GM18858 (cell line): ENCODE results near the gene ST6GALNAC3.
"Not testable (repeated sequence)": the region's sequence is repeated elsewhere in the genome, so short reads cannot be mapped to it uniquely, and the experiment has no call there.

Source experiments
- ATAC-seq: cut with Tn5 transposase; IDR thresholded peaks from one replicate; pipeline ENCODE4 v1.9.1; 2021; ENCODE audit not compliant: unreplicated experiment

Gene ST6GALNAC3

DNA sequence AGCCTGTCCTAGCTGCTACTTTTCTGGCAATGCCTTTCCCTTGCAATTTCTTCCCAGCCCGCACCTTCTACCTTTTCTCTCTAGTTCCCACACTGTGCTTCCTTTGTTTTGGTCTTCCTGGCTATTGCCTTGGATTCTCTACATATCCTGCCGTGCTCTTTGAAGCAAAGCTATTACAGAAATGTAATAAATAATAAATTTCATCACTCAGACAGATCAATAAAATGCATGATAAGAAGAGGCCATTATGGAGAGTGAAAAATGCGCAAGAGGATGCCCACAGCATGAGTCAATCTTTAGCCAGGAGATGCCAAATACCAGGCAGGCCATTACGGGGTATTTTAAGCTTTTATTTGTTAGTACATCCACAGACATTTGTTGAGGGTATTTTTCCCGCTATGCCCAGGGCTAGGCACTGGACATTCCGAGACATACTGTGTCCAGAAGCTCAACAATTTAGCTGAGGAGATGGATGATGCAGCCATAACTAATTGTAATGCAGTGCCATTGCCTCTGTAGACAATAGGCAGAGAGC is 163.6 kb downstream of the ST6GALNAC3 start:
- ATAC-seq, result no peak

DNA sequence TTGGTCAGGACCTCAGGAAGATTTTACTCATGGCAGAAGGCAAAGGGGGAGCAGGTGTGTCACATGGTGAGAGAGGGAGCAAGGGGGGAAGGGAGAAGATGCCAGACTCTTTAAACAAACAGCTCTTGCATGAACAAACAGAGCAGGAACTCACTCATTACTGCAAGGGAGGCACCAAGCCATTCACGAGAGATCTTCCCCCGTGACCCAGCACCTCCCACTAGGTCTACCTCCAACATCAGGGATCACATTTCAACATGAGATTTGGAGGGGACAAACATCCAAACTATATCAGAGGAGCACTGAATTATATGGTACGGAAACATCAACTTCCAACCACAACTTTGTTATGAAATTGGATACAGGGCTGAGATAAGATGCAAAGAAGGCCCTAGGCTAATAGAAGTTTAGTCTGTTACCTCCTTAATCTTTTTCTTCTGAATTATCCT is 164.9 kb downstream of the ST6GALNAC3 start:
- ATAC-seq, result no peak

DNA sequence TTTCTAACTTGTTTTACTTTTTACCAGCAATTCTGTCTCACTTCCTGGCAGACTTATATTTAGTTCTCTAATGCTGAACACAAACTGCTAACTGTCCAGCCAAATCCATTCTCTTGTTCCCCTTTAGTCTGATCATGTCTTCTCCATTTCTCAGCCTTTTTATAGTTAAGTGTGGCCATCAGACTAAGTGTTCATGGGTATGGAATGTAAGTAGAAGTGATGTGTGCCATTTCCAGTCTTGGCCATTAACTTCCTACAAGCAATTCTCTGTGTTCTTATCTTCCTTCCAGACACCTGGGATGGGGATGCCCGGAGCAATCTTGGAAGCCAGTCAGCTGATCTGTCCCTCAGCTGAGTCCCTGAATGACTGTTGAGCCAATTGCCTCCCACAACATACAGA is 165.8 kb downstream of the ST6GALNAC3 start:
- ATAC-seq, result no peak

DNA sequence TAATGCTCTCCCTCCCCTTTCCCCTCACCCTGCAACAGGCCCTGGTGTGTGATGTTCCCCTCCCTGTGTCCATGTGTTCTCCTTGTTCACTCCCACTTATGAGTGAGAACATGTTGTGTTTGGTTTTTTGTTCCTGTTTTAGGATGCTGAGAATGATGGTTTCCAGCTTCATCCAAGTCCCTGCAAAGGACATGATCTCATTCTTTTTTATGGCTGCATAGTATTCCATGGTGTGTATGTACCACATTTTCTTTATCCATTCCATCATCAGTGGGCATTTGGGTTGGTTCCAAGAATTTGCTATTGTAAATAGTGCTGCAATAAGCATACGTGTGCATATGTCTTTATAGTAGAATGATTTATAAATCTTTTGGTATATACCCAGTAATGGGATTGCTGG is 168.0 kb downstream of the ST6GALNAC3 start:
- ATAC-seq, result not testable (repeated sequence)

DNA sequence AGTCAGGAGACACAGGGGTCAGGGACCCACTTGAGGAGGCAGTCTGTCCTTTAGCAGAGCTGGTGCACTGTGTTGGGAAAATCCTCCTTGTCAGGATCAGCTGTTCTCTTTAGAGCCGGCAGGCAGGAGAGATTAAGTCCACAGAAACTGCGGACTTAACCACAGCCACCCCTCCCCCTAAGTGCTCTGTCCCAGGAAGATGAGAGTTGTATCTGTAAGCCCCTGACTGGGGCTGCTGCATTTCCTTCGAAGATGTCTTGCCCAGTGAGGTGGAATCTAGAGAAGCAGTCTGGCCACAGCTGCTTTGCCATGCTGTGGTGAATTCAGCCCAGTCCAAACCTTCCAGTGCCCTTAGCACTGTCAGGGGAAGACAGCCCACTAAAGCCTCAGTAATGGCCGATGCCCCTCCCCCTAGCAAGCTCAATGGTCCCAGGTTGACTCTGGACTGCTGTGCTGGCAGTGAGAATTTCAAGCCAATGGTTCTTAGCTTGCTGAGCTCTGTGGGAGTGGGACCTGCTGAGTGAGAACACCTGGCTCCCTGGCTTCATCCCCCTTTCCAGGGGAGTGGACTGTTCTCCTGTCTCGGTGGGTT is 172.8 kb downstream of the ST6GALNAC3 start:
- ATAC-seq, result no peak

DNA sequence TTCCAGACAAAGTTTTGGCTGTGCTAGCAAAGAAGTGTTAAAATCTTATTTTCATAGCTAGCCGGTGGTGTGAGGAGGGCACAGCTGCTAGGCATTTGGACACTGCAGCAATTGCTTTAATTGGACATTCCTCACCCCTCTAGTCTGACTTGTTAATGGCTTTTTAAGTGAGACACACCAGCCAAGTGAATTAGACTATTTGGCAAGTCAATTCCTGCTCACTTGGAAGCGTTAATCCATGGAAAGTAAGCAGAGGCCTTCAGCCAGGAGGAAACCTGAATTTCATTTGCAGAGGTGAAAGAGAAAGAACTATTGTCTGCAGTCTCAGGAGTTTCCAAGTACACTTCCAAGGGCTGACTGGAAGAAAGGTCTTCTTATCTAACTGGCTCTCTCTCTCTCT is 175.7 kb downstream of the ST6GALNAC3 start:
- ATAC-seq, result no peak

DNA sequence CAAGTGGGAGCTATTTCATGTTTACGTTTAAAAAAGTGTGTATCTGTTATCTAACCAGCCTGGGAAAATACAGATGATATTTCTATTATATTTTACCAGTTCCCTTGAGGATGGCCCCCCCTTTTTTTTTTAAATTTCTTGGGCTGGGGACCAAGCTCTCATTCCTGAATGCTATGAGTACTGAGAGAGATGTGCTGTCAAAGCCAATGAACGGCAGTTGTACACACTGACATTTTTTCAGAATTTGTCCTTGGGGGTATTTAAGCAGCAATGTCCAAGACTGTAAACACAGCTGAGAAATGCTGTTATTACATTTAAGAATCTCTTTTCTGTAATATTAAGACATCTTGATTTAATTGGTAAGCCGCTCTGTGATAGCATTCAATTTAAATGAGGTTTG is 177.9 kb downstream of the ST6GALNAC3 start:
- no peak for ATAC-seq

DNA sequence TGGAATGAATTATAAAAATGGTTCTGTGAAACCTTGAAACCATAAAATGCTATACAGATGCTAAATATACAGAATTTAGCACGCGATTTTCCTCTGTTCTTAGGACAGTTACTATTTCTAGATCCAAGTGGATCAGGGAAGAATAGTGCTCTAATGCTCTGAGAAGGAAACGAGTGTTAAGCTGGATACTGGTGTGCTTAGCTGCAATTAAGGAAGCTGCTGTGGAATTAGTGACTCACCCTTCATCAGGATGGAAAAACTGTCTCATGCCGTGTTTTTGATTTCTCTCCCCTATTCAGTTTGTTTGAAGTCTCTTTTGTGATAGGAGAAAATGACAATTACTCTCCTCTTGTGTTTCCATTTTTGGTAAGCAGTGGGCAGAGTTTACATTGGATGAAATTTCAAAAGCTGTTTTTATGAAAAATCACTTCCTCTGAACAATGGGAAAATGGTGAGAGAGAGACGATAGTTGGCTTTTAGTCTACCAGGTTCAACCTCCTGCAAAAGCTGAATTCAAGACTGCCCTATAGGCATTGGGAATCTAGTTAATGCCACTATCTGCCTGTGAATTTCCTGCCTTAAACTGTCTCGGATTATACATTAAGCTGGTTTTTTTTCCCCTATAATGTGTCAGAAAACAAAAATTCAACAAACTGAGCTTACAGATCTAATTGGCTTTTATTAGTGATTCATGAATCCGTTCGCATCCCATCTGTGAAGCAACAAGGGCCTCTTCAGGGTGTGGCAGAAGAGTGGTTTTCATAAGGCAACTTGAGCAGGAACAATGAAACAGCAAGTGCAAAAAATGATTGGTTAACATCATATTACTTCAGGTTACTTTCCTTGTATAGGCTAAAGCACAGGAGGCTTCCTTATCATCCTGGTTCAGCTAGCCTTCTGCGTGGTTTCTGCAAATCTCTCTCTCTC is 179.8 kb downstream of the ST6GALNAC3 start:
- ATAC-seq, result no peak

DNA sequence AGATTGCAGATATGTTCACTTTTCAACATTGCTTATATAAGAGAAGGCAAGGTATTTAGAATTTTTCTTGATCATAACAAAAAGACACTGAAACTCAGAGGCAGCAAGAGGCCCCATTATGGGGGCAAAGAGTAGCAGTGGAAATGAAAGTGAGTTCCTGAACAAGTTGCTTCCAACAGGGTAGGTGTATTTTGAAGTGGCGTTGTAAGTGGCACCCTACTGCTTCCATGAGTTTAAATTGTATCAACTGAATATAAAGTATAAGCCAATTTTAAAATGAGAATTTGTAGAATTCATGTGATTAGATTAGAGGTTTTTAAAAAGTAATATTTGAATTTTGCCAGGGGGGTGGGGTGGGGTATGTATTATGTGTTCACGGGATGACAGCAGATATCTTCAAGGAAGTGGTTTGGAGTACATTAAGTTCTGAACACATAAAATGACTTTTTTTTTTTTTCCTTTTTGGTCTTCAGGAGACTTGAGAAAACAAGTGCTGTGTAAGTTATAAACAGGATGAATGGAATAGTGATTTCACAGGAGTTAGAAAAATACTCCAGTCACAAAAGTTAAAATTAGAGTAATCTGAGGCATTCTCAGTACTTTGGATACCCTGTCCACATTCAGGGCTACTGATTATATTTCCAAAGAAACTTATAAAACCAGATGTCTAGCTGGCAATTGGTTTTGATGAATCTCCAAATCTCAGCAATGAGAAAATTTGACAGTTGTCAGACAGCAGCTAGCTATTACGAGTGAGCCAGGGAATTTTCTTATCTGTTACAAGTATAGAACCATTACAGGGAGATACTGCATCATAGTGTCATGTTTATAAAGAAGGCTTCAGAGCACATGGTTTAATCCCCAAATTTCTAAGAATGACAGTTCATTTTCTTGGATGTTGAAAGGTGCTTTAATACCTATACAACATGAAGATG is 182.0 kb downstream of the ST6GALNAC3 start:
- no peak for ATAC-seq

DNA sequence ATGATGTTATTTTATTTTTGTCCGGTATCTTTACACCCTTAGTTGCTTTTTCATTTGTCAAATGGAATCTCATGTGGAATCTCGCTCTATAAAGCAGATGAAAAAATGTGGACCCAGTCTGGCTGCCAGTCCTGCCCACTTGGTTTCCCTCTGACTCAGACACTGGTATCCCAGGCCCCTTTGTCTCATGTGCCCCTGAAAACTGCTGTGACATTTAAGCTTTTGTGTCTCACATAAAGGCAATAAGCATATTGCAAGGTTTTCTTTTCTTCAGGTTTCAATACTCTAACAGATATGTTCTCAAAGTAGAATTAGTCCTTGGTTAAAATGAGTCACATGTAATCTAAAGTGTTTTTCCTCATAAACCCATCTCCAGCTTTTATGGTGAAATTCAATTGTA is 183.3 kb downstream of the ST6GALNAC3 start:
- ATAC-seq, result no peak

DNA sequence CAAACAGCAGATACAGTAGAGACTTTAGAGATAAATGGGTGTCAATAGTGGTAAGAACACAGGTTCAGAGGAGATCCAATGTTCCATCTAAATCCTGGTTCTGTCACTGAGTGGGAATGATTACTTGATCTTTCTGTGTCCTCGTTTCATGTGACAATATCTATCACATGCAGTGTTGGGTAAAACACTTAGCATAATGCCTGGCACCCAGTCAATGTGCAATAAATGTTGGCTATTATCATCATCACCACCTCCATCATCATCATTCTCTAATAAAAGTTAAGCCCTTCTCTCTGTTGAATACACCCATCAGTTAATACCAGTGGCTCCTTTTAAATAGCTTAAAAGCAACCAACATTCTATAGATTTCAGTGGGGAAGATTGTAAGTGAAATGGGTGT is 184.7 kb downstream of the ST6GALNAC3 start:
- no peak for ATAC-seq

DNA sequence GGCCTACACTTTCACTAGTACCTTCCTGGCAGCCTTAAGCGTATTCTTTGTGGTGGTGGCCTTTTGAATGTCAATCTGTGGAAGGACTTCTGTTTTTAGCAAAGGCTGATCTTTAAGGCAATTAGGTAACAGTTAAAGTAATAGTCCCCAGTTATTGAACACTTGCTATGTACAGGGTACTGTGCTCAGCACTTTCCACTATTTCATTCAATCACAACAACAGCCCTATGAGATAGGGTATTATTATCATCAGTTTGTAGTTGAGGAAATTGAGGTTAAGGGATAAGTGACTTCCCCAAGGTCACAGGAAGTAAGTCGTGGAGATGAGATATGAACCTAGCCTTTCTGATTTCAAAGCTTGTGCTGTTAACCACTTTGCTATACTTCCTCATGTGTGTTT is 185.7 kb downstream of the ST6GALNAC3 start:
- ATAC-seq, result no peak

DNA sequence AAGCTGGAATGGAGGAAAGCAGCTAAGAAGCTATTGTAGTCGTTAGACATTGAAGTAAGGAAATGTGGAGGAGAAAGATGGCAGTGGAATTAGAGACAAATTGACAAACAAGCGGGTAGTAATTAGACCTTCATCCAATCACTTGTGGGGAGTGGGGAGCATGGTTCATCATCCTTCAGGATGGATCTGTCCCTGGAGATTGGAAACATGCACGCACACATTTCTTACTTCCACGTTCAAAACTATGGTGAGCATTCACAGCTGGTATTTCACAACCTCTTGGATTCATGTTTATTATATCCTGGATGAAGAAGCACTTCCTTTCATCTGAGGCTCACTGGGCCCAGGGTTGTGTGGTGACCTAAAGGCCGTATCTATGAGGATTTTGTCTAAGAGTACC is 188.1 kb downstream of the ST6GALNAC3 start:
- ATAC-seq, result no peak

DNA sequence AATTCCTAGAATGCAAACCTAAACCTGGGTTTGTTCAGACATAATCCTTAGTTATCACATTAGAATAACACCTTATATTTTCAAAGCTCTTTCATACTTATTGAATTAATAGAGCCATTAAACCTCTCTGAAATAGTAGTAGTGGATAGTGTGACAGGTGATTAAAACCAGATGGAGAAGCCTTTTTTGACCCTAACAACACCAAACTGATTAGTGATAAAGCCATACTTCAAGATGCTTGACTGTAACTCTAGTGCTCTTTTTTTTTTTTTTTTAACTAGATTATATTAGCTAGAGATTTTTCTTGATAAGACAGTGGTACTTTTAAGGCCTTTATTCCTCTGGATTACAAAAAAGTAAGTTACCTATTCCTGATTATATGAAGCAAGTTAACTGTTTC is 190.1 kb downstream of the ST6GALNAC3 start:
- ATAC-seq, result no peak

DNA sequence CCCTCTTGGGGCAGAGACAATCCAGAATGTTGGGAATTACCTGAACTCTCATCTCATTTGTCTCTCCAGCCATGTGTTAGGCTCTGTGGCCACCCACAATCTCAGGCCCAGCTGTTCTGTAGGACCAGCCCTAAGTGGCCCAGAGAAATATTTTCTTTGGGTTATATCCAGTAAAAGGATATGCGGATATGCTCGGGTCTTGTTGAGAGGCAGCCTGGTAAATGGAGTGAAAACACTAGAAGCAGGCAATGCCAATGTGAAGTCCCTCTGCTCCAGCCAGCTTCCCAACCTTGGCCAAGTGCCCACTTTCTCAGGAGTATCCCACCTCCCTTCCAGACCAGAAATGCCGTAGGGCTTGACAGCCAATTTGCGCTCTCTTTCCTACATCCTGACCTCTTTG is 192.2 kb downstream of the ST6GALNAC3 start:
- ATAC-seq, result no peak

DNA sequence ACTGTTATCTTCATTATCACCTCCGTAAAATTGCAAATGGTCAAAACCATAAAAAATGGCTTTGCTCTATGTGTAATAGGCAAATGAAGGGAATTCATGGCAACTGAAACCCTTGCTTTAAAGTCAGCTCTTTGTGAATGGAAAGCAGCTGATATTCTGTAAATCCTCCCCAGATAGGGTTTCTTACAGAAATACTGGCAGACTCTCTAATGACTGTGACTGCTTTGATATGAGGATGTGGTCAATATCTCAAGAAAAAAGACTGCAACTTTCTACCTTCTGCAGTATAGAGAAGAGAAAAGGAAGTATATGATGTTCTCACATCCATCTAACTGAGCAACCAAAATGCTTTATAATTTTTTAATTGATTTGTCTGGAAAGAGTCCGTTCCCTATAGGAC is 193.1 kb downstream of the ST6GALNAC3 start:
- no peak for ATAC-seq

DNA sequence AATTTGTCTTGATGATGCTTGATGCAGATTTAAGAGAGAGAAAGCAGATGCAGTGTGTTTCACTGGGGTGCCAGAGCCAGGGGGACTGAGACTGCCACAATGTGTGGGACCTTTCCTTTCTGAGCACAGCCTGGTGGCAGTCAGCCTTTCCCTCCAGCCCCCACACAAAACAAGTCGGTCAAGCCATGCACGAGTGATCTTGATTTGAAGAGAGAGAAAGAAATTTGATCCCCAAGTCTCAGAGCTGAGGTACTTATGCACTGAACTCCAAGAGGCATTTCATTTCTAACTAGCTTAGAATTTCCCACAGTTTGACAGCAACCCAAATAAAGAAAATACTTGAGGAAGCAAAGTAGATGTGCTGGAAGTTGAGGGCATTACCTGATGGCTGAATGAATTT is 193.8 kb downstream of the ST6GALNAC3 start:
- ATAC-seq, result no peak

DNA sequence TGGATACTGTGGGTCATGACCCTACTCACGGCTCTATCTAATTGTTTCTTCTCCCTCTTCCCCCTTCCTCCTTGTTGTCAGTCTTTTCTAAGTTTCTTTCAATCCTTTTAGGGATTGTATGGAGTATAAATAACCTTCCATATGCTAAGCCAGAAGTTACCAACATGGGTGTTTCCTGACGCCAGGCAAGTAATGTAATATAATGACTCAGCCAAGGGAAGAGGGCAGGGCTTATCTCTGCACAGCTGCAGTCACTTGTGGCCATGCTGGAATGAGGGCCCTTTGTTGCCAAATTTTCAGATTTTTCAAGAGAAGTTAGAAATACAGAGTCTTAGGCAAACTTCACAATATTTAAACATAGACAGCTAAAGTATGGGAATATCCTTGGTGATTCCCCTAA is 194.6 kb downstream of the ST6GALNAC3 start:
- ATAC-seq, result no peak

DNA sequence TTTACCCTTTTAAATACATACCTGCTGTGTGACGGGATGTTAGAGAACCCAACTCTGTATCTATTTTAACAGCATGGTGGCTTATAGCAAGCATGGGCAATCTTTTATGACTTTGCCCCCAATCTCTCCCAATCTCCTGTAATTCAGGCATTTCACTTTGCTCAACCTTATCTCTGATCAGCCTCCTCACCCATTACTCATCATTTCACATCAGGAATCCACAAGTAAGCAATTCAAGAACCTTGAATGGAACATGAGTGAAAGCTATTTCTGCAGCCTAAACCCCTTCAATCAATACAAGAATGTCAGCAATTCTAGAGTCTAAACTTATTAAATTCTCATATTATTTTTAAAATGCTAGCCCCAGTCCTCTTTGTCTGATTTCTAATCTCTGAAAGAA is 199.8 kb downstream of the ST6GALNAC3 start:
- ATAC-seq, result no peak

DNA sequence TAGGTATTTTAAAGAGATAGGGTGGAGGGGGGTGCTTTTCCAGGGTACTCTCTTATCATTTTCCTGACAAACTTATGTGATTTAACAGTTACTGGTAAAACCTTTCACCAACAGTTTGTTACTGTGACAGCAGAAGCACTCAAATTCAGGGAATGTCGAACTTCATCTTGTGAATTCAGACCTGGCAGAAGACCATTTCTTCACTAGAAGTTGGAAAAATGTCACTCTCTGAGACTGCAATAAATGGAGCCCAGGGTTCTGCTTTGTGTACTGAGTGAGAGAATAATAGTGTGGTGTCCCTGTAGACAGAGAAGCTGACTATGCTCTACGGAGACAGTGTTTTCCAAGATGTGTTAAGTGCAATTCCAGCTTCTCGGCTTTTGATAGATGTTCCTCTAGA is 200.2 kb downstream of the ST6GALNAC3 start:
- ATAC-seq, result no peak

DNA sequence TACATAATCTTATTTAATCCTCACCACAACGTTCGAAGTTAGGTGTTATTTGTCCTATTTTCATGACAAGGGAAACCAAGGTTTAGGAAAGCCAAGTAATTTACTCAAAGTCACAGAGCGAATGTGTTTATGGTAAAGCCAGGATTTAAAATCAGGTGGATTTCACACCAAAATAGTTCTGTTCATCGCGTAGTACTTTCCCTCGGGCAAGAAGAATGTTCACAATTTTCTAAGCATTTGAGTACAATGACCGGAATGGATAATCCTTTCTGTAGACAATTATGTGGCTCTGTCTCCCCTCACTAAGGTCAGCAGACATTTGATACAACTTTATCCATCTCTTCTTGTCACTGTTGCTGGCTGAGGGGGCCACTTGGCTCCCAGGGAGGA is 204.2 kb downstream of the ST6GALNAC3 start:
- no peak for ATAC-seq
